ENCODE results near the gene DHRS1. TPM values are rescaled to one million over a fixed set of nuclear protein-coding genes. Genes with fewer than 3 reads are reported as not detected.

DHRS1 gene
- total RNA-seq = 6.3 TPM

DNA sequence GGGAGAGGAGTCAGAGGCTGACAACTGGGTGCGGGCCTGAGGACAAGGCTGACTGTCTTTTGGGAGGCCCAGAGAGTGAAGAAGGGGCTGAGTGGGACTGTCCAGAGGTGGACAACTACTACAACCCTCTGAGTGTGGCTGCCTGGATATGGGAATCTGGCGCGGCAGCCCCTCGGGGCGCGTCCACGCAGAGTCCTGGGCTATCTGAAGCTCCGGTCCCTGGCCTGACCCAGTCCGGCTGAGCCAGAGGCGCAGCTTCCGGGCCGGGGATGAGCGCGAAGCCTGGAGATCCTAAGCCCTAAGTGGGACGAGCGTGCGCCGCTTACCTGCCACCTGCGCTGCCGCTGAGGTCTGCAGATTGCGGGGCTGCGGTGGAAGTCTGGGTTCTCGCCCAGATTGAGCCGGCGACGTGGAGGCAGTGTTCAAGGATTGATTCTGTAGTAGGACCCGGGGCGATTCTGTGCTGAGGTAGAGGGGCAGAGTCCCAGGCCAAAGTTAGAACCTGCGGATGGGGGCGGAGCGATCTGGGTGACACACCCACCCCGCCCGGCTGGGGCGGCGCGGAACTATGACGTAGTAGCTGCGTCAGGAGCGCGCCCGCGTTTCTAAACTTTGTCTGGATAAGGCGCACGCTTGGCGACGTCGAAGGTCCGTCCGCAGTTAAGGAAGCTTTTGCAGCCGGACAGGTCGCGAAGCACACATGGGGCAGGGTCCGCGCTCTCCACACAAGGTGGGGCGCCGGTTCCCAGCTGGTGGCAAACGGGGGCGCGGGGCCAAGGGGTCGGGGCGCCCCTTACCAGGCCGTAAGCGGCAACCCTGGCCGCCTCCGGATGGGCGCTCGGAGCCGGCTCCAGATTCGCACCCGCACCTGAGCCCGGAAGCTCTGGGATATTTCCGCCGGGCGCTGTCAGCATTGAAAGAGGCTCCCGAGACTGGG is at the start of gene DHRS1, which contains the start of gene NOP9:
TSS of gene DHRS1 (minus strand) at position 526 of the 937 bp plus-strand sequence. CDS start 674 bp downstream, outside the sequence.
TSS of gene NOP9 (plus strand) at position 596 of the 937 bp plus-strand sequence. CDS start at position 701, 105 bp downstream.
- peak within 1 kb of the TSS; percentile 82 for H3K27ac ChIP-seq (ENCODE audit: low read depth, low read length)
- H3K27me3 ChIP-seq (ENCODE audit: control insufficient read depth in 3 of 3, insufficient read depth in 3 of 3, low read length in 3 of 3) = no peaks in the 10 kb centered on the region
- peak within 1 kb of the TSS; percentile 93 to 97 (median 95) for H3K9ac ChIP-seq (ENCODE audit: low read depth in 1 of 3, low read length in 3 of 3)
- peak within 1 kb of the TSS; percentile 91 to 99 (median 97) for H3K4me3 ChIP-seq (ENCODE audit: low read length in 3 of 3)
- no peaks in the 10 kb centered on the region for H3K9me3 ChIP-seq (ENCODE audit: control insufficient read depth in 3 of 3, low read length in 3 of 3)
- peaks cover 26 to 50% (median 43%) of the 10 kb centered on the region in 3 donors for H3K36me3 ChIP-seq (ENCODE audit: control insufficient read depth in 3 of 3, insufficient read depth in 3 of 3, low read length in 3 of 3)
- H3K4me1 ChIP-seq (ENCODE audit: control insufficient read depth in 3 of 3, insufficient read depth in 3 of 3, low read length in 3 of 3) = peaks cover 19 to 32% (median 26%) of the 10 kb centered on the region in 3 donors

DNA sequence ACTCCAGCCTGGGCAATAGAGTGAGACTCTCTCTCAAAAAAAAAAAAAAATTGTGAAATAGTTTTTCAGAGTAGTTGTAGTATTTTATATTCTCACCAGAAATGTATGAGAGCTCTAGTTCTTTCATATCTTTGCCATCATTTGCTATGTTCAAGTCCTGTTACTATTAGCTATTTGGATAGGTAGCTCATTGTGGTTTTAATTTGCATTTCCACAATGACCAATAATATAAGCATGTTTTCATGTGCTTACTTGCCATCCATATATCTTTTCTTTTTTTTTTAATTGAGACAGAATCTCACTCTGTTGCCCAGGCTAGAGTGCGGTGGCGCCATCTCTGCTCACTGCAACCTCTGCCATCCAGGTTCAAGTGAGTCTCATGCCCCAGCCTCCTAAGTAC is 48.6 kb upstream of the DHRS1 start:
- no peak overlapping the region for H3K9ac ChIP-seq (ENCODE audit: low read depth in 1 of 3, low read length in 3 of 3)
- H3K4me1 ChIP-seq (ENCODE audit: control insufficient read depth in 3 of 3, insufficient read depth in 3 of 3, low read length in 3 of 3) = peaks cover 0 to 4% (median 0%) of the 10 kb centered on the region in 3 donors
- no peak overlapping the region for H3K4me3 ChIP-seq (ENCODE audit: low read length in 3 of 3)
- no peak overlapping the region for H3K27ac ChIP-seq (ENCODE audit: low read depth, low read length)
- peaks cover 11 to 23% (median 19%) of the 10 kb centered on the region in 3 donors for H3K27me3 ChIP-seq (ENCODE audit: control insufficient read depth in 3 of 3, insufficient read depth in 3 of 3, low read length in 3 of 3)
- no peaks in the 10 kb centered on the region for H3K36me3 ChIP-seq (ENCODE audit: control insufficient read depth in 3 of 3, insufficient read depth in 3 of 3, low read length in 3 of 3)
- no peaks in the 10 kb centered on the region for H3K9me3 ChIP-seq (ENCODE audit: control insufficient read depth in 3 of 3, low read length in 3 of 3)

DNA sequence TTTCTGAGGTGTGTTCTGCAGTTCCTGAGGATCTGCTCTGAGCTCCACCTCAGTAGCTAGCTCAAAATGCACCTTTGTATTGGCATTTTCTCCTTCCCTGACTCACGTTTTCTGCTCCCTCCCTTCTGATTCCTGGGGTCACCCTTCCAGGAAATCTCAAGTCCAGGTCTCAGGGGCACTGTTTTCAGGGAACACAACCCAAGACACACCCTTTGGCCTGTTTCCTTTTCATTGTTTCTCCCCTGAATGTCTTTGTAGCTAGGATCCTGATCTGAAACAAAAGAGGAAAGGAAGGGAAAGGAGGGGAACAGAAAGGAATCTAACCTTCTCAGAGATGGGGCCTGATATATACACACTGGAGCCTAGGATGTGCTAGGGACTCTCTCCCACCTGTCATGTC is 47.6 kb upstream of the DHRS1 start:
- Histone ChIP-seq H3K4me1 (ENCODE audit: control insufficient read depth in 3 of 3, insufficient read depth in 3 of 3, low read length in 3 of 3) (peaks cover 0 to 4% (median 0%) of the 10 kb centered on the region in 3 donors), H3K27ac (ENCODE audit: low read depth, low read length) (peak overlapping the region; percentile 47)

DNA sequence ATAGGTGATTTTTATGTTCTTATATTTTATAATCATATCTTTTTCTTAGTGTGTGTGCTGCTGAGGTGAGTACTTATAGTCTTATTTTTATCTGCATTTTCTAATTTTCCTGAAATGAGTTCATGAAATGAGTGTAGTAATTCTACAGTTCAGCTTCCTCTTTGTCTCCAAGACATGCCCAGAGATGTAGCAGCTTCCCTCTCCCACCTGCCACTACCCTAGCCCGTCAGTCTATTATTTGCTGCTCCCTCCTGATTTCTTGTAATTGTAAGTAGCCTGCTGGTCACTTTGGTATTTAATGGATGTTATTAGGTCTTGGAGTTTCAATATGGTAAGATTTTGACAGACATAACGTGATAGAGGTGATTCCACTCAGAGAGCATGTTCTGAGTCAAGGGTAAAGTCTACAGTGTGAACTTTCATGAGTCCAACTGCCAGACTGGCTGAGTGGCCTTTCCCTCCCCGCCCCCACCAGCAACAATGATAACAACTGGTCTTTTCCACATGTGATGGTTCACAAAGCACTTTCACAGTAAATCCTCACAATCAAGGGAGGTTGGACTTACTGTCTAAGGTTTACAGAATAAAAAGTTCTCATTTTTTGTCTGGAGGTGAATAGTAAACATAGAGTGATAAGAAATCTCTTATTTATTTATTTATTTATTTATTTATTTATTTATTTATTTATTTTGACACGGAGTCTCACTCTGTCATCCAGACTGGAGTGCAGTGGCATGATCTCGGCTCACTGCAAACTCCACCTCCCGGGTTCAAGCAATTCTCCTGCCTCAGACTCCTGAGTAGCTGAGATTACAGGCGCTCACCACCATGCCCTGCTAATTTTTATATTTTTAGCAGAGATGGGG is 44.4 kb upstream of the DHRS1 start:
- Histone ChIP-seq H3K9me3 (ENCODE audit: control insufficient read depth in 3 of 3, low read length in 3 of 3) (no peaks in the 10 kb centered on the region), H3K36me3 (ENCODE audit: control insufficient read depth in 3 of 3, insufficient read depth in 3 of 3, low read length in 3 of 3) (no peaks in the 10 kb centered on the region), H3K9ac (ENCODE audit: low read depth in 1 of 3, low read length in 3 of 3) (no peak overlapping the region), H3K4me3 (ENCODE audit: low read length in 3 of 3) (no peak overlapping the region), H3K4me1 (ENCODE audit: control insufficient read depth in 3 of 3, insufficient read depth in 3 of 3, low read length in 3 of 3) (peaks cover 0 to 10% (median 6%) of the 10 kb centered on the region in 3 donors), H3K27ac (ENCODE audit: low read depth, low read length) (no peak overlapping the region), H3K27me3 (ENCODE audit: control insufficient read depth in 3 of 3, insufficient read depth in 3 of 3, low read length in 3 of 3) (peaks cover 9 to 26% (median 17%) of the 10 kb centered on the region in 3 donors)

More for the DNA sequence above, 47.6 kb upstream of the DHRS1 start:
- no peaks in the 10 kb centered on the region for H3K36me3 ChIP-seq (ENCODE audit: control insufficient read depth in 3 of 3, insufficient read depth in 3 of 3, low read length in 3 of 3)
- no peaks in the 10 kb centered on the region for H3K9me3 ChIP-seq (ENCODE audit: control insufficient read depth in 3 of 3, low read length in 3 of 3)
- peaks cover 7 to 17% (median 15%) of the 10 kb centered on the region in 3 donors for H3K27me3 ChIP-seq (ENCODE audit: control insufficient read depth in 3 of 3, insufficient read depth in 3 of 3, low read length in 3 of 3)
- H3K9ac ChIP-seq (ENCODE audit: low read depth in 1 of 3, low read length in 3 of 3) = peak overlapping the region in 1 of 3 donors; percentile 54
- H3K4me3 ChIP-seq (ENCODE audit: low read length in 3 of 3) = no peak overlapping the region

DNA sequence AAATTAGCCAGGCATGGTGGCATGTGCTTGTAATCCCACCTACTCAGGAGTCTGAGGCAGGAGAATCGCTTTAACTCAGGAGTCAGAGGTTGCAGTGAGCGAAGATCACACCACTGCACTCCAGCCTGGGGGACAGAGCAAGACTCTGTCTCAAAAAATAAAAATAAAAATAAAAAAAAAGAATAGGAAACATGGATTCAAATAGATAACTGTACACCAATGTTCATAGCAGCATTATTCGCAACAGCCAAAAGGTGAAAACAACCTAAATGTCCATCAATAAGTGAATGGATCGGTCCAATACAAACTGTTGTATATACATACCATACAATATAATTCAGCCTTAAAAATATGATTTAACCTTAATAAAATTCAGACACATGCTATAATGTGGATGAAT is 43.3 kb upstream of the DHRS1 start:
- peaks cover 20 to 35% (median 28%) of the 10 kb centered on the region in 3 donors for H3K27me3 ChIP-seq (ENCODE audit: control insufficient read depth in 3 of 3, insufficient read depth in 3 of 3, low read length in 3 of 3)
- H3K9me3 ChIP-seq (ENCODE audit: control insufficient read depth in 3 of 3, low read length in 3 of 3) = no peaks in the 10 kb centered on the region
- H3K27ac ChIP-seq (ENCODE audit: low read depth, low read length) = no peak overlapping the region
- peaks cover 0 to 19% (median 8%) of the 10 kb centered on the region in 3 donors for H3K4me1 ChIP-seq (ENCODE audit: control insufficient read depth in 3 of 3, insufficient read depth in 3 of 3, low read length in 3 of 3)
- no peak overlapping the region for H3K4me3 ChIP-seq (ENCODE audit: low read length in 3 of 3)
- no peaks in the 10 kb centered on the region for H3K36me3 ChIP-seq (ENCODE audit: control insufficient read depth in 3 of 3, insufficient read depth in 3 of 3, low read length in 3 of 3)
- no peak overlapping the region for H3K9ac ChIP-seq (ENCODE audit: low read depth in 1 of 3, low read length in 3 of 3)

GRCh38 chr14:24340606-24341005 is 41.0 kb upstream of the DHRS1 start:
- H3K4me1 ChIP-seq (ENCODE audit: control insufficient read depth in 3 of 3, insufficient read depth in 3 of 3, low read length in 3 of 3) = peaks cover 6 to 19% (median 9%) of the 10 kb centered on the region in 3 donors
- no peak overlapping the region for H3K9ac ChIP-seq (ENCODE audit: low read depth in 1 of 3, low read length in 3 of 3)
- peaks cover 0 to 7% (median 2%) of the 10 kb centered on the region in 3 donors for H3K36me3 ChIP-seq (ENCODE audit: control insufficient read depth in 3 of 3, insufficient read depth in 3 of 3, low read length in 3 of 3)
- no peak overlapping the region for H3K27ac ChIP-seq (ENCODE audit: low read depth, low read length)
- H3K9me3 ChIP-seq (ENCODE audit: control insufficient read depth in 3 of 3, low read length in 3 of 3) = no peaks in the 10 kb centered on the region
- H3K27me3 ChIP-seq (ENCODE audit: control insufficient read depth in 3 of 3, insufficient read depth in 3 of 3, low read length in 3 of 3) = peaks cover 22 to 41% (median 39%) of the 10 kb centered on the region in 3 donors
- no peak overlapping the region for H3K4me3 ChIP-seq (ENCODE audit: low read length in 3 of 3)

- H3K27me3 ChIP-seq (ENCODE audit: control insufficient read depth in 3 of 3, insufficient read depth in 3 of 3, low read length in 3 of 3) = peaks cover 33 to 50% (median 44%) of the 10 kb centered on the region in 3 donors
- peak within 1 kb of the TSS; percentile 54 to 78 (median 68) for H3K4me3 ChIP-seq (ENCODE audit: low read length in 3 of 3)
- H3K9ac ChIP-seq (ENCODE audit: low read depth in 1 of 3, low read length in 3 of 3) = peak within 1 kb of the TSS; percentile 17 to 45 (median 33)
- peaks cover 11 to 24% (median 14%) of the 10 kb centered on the region in 3 donors for H3K4me1 ChIP-seq (ENCODE audit: control insufficient read depth in 3 of 3, insufficient read depth in 3 of 3, low read length in 3 of 3)
- H3K36me3 ChIP-seq (ENCODE audit: control insufficient read depth in 3 of 3, insufficient read depth in 3 of 3, low read length in 3 of 3) = peaks cover 0 to 7% (median 2%) of the 10 kb centered on the region in 3 donors
- H3K9me3 ChIP-seq (ENCODE audit: control insufficient read depth in 3 of 3, low read length in 3 of 3) = no peaks in the 10 kb centered on the region
- H3K27ac ChIP-seq (ENCODE audit: low read depth, low read length) = peak within 1 kb of the TSS; percentile 48
Measured at GRCh38 chr14:24339284-24340151, 39.9 kb upstream of the DHRS1 start, which contains the start of gene RIPK3. RIPK3 (minus strand) TSS chr14:24339991; CDS start chr14:24339826, 165 bp downstream.

GRCh38 chr14:24338843-24339242 is 39.3 kb upstream of the DHRS1 start:
- no peaks in the 10 kb centered on the region for H3K9me3 ChIP-seq (ENCODE audit: control insufficient read depth in 3 of 3, low read length in 3 of 3)
- H3K9ac ChIP-seq (ENCODE audit: low read depth in 1 of 3, low read length in 3 of 3) = peak overlapping the region in 2 of 3 donors; percentile 17 to 45
- peak overlapping the region; percentile 54 to 78 (median 68) for H3K4me3 ChIP-seq (ENCODE audit: low read length in 3 of 3)
- peaks cover 40 to 57% (median 51%) of the 10 kb centered on the region in 3 donors for H3K27me3 ChIP-seq (ENCODE audit: control insufficient read depth in 3 of 3, insufficient read depth in 3 of 3, low read length in 3 of 3)
- H3K27ac ChIP-seq (ENCODE audit: low read depth, low read length) = no peak overlapping the region
- H3K4me1 ChIP-seq (ENCODE audit: control insufficient read depth in 3 of 3, insufficient read depth in 3 of 3, low read length in 3 of 3) = peaks cover 14 to 28% (median 17%) of the 10 kb centered on the region in 3 donors
- H3K36me3 ChIP-seq (ENCODE audit: control insufficient read depth in 3 of 3, insufficient read depth in 3 of 3, low read length in 3 of 3) = peaks cover 0 to 7% (median 2%) of the 10 kb centered on the region in 3 donors

DNA sequence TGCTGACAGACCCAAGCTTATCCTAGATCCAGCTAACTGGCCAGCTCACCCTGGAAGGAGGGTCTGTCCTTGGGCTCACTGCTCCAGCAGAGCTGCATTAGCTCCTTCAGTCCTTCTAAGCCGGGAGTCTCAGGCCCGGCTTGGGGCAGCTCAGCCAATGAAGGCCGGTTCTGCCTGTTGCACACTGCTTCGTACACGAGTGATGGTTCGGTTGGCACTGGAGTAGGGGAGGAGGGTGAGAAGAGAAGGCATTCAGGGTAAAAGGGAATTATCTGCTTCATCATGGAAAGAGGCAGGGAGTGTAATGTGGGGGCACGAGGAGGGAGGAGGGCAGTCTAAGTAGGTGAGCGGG is 38.2 kb upstream of the DHRS1 start:
- peaks cover 0 to 7% (median 2%) of the 10 kb centered on the region in 3 donors for H3K36me3 ChIP-seq (ENCODE audit: control insufficient read depth in 3 of 3, insufficient read depth in 3 of 3, low read length in 3 of 3)
- H3K9ac ChIP-seq (ENCODE audit: low read depth in 1 of 3, low read length in 3 of 3) = no peak overlapping the region
- H3K27me3 ChIP-seq (ENCODE audit: control insufficient read depth in 3 of 3, insufficient read depth in 3 of 3, low read length in 3 of 3) = peaks cover 46 to 66% (median 59%) of the 10 kb centered on the region in 3 donors
- H3K4me1 ChIP-seq (ENCODE audit: control insufficient read depth in 3 of 3, insufficient read depth in 3 of 3, low read length in 3 of 3) = peaks cover 20 to 36% (median 22%) of the 10 kb centered on the region in 3 donors
- H3K27ac ChIP-seq (ENCODE audit: low read depth, low read length) = no peak overlapping the region
- no peak overlapping the region for H3K4me3 ChIP-seq (ENCODE audit: low read length in 3 of 3)
- H3K9me3 ChIP-seq (ENCODE audit: control insufficient read depth in 3 of 3, low read length in 3 of 3) = no peaks in the 10 kb centered on the region
